ENCODE data around the gene LRRC75A. TPM values are rescaled to one million over a fixed set of nuclear protein-coding genes. Genes with fewer than 3 reads are reported as not detected.

The LRRC75A gene
- total RNA-seq, 1 experiment from 2014 or later, result 10.1 TPM

DNA sequence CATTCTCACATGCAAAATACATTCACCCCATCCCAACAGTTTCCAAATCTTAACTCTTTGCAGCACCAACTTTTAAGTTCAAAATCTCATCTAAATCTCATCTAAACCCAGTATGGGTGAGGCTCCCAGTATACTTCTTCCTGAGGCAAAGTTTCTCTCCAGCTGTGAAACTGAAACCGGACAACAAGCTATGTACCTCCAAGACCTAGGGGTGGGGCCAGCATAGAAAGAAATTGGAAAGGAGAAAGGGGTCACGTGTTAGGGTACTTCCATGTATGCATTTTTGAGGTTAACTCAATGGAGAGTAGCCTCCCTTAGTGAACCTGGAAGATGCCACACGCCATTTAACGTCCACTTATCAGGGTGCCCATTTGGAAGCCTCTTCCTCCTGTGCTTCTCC lies 23.9 kb upstream of the LRRC75A start:
- H3K9me3 ChIP-seq (ENCODE audit: control insufficient read depth, low read depth, low read length), result no peaks in the 10 kb centered on the region
- H3K4me2 ChIP-seq (ENCODE audit: insufficient read depth, insufficient read length, low read length), result no peak overlapping the region
- no peak overlapping the region for H2AFZ ChIP-seq (ENCODE audit: low read length)

More for the DNA sequence above, 23.9 kb upstream of the LRRC75A start:
- Histone ChIP-seq H3K23me2 (ENCODE audit: insufficient read length, low read depth, low read length, poor library complexity, severe bottlenecking) (no peaks in the 10 kb centered on the region), H2BK20ac (ENCODE audit: low read depth, low read length, poor library complexity, severe bottlenecking) (no peak overlapping the region), H3K27me3 (ENCODE audit: insufficient read depth, low read length) (no peaks in the 10 kb centered on the region; the same call in 1 of the 2 replicates), H4K20me1 (ENCODE audit: control insufficient read depth, insufficient read depth, insufficient read length) (no peaks in the 10 kb centered on the region), H3K79me2 (ENCODE audit: insufficient read depth, low read length) (no peaks in the 10 kb centered on the region), H4K91ac (ENCODE audit: insufficient read length, low read depth, low read length) (no peak overlapping the region), H3K23ac (ENCODE audit: insufficient read length, low read depth, low read length) (no peak overlapping the region), H2BK5ac (ENCODE audit: insufficient read length, low read length) (no peak overlapping the region), H3K18ac (ENCODE audit: insufficient read length, low read depth, low read length) (no peak overlapping the region), H3K9ac (ENCODE audit: extremely low read depth, insufficient read length, low read length) (no peak overlapping the region), H2BK12ac (ENCODE audit: insufficient read length, low read depth, low read length) (no peak overlapping the region), H3T11ph (ENCODE audit: low read length) (no peak overlapping the region), H3K79me1 (ENCODE audit: insufficient read depth, low read depth, low read length, poor library complexity, severe bottlenecking) (no peaks in the 10 kb centered on the region), H3K4me1 (ENCODE audit: insufficient read depth, low read length) (peaks cover 11% of the 10 kb centered on the region; the same call in 1 of the 2 replicates), H3K27ac (ENCODE audit: insufficient read length, low read depth, low read length) (no peak overlapping the region), H3K4ac (ENCODE audit: low read depth, low read length) (no peak overlapping the region), H4K5ac (ENCODE audit: insufficient read length, low read depth, low read length) (no peak overlapping the region), H2BK120ac (ENCODE audit: low read depth, low read length, poor library complexity, severe bottlenecking) (no peak overlapping the region), H4K8ac (replicated peaks; ENCODE audit: insufficient read length, low read depth, low read length) (no peak overlapping the region), H2BK15ac (ENCODE audit: low read depth, low read length) (no peak overlapping the region), H3K56ac (ENCODE audit: insufficient read length, low read depth, low read length) (no peak overlapping the region), H3K14ac (ENCODE audit: insufficient read depth, low read length) (no peak overlapping the region), H2AK5ac (ENCODE audit: insufficient read length, low read length) (no peak overlapping the region)
- H3K9me3 Mint-ChIP-seq, result no peaks in the 10 kb centered on the region
- no peak for TF ChIP-seq CTCF (conservative IDR thresholded peaks at IDR 0.05)
- H3K36me3 Mint-ChIP-seq (ENCODE audit: insufficient read depth in 1 of 3, low read depth in 3 of 3), result peaks cover 0 to 3% (median 0%) of the 10 kb centered on the region in 3 experiments; a peak in 2 of 7 replicates
- WGBS (ENCODE audit: extremely low coverage, insufficient read length, low lambda C conversion rate), result no CpG with 5 or more reads among the region's 4 CpGs
- peaks cover 43% of the 10 kb centered on the region for H3K27me3 Mint-ChIP-seq (ENCODE audit: low read depth)
- no peak overlapping the region for H3K27ac Mint-ChIP-seq
- H3K4me1 Mint-ChIP-seq, result peaks cover 29 to 30% of the 10 kb centered on the region in 2 experiments
- no peak for DNase-seq
- H3K4me3 Mint-ChIP-seq, result no peak overlapping the region
